Measurements from ENCODE around the gene ZNF730.
"Not testable (repeated sequence)": the region's sequence is repeated elsewhere in the genome, so short reads cannot be mapped to it uniquely, and the experiment has no call there.

The ZNF730 gene

DNA sequence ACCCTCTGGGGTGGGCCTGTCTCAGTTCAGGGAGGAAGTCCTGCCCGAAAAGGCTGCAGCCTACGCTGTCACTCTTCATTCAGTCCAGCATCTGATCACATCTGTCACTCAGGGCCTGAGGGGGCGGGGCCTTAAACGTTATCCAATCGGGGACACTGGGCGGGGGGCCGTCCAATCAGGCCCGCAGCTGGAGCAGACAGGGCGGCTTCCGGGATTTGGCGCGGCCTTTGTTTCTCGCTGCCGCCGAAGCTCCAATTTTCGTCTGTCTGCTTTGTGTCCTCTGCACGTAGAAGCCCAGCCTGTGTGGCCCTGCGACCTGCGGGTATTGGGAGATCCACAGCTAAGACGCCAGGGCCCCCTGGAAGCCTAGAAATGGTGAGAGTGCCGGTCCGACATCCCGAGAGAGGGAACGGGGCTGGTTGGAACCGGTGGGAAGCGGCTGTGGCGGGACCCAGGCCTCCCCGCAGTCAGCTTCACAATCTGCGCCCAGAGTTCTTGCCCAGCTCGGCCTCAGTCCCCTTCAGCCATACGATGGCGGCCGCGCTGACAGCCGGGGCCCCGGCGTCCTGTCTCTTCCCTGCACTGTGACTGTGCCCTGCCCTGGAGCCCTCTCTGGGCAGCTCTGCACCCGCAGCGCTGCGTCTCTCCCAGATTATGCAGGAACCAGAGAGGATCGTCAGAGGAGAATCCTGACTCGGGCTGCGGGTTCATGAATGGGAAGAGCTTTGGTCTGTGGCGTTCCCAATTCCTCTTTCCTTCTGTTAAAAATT, at the start of gene ZNF730:
Gene ZNF730, plus strand, starts transcription at position 224 of the 770 bp plus-strand sequence. Its CDS starts 149 bp downstream, at position 373.
- DNase-seq (ENCODE audit: low read depth in 2 of 2) = peak; percentile 33 to 41

DNA sequence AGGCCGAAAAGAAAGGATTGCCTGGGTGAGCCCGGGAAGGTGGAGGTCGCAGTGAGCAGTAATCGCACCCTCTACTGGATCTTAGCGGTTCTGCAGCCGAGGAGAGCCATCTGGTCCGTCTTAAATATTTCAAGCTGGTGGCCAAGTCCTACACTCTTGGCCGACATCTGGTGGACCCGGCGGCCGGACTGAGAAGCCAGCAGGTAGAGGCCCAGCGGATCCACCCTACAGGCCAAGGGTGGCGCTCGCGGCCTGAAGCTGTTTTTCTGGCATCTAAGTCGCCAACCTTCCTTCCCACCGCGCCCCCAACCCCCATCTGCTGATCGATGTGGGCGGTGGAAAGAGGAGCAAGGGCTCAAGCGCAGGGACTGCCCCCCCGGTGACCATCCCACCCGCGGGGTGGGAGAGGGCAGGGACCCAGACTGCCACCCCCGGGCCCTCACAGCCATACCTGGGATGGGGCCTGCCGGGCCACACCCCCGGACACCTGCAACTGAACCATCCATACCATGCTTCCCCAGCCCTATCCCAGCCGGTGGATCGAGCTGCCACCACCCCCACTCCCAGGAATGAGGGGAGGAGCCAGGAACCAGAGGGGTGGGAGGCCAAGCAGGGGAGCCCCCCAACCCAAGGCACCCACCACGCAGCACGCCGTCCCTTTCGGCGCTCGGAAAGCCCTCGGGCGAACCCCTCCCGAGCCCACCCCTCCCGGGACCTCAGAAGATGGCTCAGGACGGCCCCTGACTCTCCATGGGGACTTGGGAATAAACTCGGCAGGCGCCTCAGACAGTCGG, 46.3 kb upstream of the ZNF730 start:
- no peak for DNase-seq (ENCODE audit: low read depth in 2 of 2)

DNA sequence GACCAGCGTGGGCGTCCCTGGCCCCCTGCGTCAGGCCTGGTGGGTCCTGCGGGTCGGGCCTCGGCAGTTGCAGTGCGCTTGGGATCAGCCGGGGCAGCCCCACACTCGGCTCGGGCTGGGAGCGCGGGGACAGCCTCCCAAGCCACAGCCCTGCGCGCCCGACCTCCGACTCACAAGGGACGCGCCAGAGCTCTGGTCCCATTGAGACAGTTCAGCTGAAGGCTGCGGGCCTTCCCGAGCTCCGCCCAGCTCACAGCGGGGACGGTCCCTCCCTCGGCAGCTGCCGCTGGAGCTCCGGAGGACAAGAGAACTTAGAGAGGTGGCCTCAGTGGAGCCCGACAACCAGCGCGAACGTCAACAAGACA, 45.7 kb upstream of the ZNF730 start:
- DNase-seq (ENCODE audit: low read depth in 2 of 2) = no peak

DNA sequence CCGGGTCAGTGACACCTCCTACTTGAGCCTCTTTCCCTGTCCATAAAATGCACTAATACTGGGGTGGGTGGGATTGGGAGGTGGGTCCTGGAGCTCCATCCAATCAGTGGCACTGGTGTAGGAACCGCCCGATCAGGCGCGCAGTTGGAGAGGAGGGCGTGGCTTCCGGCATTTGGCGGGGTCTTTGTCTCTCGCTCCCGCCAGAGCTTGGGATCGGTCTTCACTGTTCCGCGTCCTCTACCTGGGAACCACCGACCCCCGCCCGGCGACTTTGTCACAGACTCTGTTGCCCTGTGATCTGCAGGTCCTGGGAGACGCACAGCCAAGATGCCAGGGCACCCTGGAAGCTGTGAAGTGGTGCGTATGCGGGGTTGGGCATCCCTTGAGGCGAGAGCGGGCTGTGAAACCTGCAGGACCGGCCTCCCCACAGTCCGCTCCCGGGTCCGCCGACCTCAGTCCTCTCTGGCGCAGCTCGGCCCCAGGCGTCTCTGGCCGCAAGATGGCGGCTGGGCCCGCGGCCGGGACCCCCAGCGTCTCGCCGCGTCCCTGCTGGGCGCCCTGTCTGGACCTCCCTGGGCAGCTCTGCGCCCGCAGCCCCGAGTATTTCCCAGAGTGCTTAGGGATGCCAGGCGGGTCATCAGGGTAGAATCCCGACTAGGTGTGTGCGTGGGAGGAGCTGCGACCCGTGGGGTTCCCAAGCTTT, 41.6 kb upstream of the ZNF730 start:
- peak; percentile 34 to 43 for DNase-seq (ENCODE audit: low read depth in 2 of 2)

DNA sequence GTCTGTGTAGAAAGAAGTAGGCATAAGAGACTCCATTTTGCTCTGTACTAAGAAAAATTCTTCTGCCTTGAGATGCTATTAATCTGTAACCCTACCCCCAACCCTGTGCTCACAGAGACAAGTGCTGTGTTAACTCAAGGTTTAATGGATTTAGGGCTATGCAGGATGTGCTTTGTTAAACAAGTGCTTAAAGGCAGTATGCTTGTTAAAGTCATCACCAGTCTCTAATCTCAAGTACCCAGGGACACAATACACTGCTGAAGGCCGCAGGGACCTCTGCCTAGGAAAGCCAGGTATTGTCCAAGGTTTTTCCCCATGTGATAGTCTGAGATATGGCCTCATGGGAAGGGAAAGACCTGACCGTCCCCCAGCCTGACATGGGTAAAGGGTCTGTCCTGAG, 39.0 kb upstream of the ZNF730 start:
- not testable (repeated sequence) for DNase-seq (ENCODE audit: low read depth in 2 of 2)

DNA sequence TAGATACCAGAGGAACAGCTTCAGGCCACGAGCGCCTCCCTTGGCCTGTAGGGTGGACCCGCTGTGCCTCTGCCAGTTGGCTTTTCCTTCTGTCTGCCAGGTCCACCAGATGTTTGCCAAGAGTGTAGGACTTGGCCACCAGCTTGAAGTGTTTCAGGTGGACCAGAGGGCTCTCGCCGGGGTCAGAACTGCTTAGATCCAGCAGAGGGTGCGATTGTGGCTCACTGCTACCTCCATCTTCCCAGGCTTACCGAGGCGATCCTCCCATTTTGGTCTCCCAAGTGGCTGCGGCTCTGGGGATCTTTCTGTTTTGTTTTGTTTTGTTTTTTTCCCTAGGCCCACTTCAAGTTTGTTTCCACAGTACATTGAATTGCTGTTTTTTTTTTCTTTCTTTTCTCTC, 23.0 kb upstream of the ZNF730 start:
- DNase-seq (ENCODE audit: low read depth in 2 of 2) = no peak

DNA sequence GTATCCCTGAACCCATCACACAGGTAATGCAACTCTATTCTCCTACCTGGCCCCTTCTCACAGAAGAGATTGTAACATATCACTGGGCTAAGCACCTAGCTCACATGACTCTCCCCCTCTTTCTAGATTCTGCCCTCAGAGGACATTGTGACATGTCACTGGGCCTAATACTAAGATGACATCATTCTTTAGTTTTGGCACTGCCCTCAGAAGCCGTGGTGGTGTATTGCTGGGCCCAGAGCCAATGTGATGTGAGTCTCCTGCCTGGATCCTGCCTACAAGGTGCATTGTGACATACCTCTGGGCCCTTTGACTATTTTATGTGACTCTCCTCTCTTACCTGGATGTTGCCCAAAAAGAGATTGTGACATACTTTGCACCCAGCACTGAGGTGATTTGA, 21.4 kb upstream of the ZNF730 start:
- no peak for DNase-seq (ENCODE audit: low read depth in 2 of 2)

DNA sequence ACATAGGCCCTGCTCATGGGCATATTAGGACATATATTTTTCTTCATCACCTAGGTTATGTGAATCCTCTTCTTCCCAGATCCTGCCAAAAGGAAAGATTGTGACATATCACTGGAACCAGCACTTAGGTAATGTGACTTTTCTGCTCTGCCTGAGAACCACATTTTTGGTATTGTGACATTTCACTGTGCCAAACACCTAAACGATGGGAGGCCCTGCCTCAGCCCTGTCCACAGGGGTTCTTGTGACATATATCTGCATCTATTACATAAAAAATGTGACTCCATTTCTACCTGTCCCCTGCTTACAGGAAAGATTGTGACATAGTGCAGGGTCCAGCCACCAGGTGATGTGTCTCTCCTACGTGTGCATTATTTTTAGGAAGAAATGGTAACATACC, 18.5 kb upstream of the ZNF730 start:
- DNase-seq (ENCODE audit: low read depth in 2 of 2) = no peak

DNA sequence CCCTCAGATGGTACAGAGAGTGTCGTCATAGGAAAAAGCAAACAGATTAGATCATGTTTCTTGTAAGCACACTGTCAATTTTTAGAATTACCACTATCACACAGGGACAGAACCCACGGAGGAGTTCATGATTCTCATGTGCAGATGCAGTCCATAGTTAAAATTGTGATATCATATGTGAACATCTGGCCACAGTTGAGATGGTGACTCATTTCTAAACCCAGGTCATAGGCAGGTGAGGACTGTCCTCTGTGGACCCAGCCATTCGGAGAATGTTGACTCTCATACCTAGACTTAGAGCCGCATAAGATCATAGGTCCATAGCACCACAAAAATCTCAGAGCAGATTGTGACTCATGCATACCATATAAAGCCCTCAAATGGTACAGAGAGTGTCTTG, 17.8 kb upstream of the ZNF730 start:
- DNase-seq (ENCODE audit: low read depth in 2 of 2) = no peak

DNA sequence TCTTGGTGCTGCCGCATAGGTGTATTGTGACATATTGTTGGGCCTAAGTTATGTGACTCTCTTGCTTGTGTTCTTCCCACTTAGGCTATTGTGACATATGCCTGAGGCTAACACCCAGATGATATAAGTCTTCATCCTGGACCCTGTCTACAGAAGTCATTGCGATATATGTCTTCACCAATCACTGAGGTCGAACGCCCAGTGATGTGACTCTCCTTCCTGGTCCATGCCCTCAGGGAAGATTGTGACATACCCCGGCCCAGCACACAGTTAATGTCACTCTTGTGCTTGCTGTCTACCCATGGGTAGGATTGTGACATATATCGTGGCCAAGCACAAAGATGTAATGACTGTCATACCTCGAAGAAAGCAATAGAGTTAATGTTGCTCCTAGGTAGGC, 16.9 kb upstream of the ZNF730 start:
- no peak for DNase-seq (ENCODE audit: low read depth in 2 of 2)

DNA sequence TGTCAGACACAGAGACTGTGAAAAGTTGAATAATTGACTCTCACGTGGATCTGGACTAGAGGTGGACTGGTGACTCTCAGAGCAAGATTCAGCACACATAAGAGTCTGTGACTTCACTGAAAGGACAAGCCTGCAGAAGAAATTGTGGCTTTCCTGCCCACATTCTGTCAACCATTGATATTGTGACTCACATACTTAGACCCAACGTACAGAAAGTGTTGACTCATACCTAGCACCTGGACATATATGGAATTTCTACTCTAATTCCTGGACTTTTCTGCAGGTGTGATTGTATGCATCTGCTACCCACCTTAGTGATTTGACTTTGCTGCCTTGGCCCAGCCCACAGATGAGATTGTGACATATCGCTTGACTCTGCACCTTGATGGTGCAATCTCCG, 15.6 kb upstream of the ZNF730 start:
- no peak for DNase-seq (ENCODE audit: low read depth in 2 of 2)

DNA sequence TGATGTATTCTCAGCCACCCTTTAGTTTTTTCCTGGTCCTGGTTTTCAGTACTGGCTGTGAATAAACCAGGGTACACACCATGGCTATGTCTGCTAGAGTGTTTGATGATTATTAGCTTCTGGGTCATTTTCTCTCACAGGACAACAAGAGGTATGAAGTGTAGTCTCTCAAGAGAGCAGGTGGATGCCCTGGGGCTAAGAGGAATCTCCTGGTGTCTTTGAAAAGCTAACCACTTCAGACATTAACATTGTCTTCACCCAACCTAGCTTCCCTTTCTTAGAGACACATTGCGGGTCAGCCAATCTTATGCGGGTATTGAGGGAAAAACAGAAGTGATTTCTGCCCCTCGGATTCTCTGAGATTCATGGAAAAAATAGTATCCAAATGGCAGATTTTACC, 1.6 kb downstream of the ZNF730 start:
- no peak for DNase-seq (ENCODE audit: low read depth in 2 of 2)

DNA sequence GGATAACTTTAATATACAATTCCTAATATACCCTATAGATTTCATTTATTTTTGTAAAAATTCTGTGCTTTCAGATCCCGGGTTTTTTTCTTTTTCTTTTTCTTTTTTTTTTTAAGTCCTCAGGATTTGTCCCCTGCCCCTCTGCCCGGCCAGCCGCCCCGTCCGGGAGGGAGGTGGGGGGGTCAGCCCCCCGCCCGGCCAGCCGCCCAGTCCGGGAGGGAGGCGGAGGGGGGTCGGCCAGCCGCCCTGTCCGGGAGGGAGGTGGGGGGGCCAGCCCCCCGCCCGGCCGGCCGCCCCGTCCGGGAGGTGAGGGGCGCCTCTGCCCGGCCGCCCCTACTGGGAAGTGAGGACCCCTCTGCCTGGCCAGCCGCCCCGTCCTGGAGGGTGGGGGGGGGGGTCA, 17.4 kb downstream of the ZNF730 start:
- not testable (repeated sequence) for DNase-seq (ENCODE audit: low read depth in 2 of 2)

DNA sequence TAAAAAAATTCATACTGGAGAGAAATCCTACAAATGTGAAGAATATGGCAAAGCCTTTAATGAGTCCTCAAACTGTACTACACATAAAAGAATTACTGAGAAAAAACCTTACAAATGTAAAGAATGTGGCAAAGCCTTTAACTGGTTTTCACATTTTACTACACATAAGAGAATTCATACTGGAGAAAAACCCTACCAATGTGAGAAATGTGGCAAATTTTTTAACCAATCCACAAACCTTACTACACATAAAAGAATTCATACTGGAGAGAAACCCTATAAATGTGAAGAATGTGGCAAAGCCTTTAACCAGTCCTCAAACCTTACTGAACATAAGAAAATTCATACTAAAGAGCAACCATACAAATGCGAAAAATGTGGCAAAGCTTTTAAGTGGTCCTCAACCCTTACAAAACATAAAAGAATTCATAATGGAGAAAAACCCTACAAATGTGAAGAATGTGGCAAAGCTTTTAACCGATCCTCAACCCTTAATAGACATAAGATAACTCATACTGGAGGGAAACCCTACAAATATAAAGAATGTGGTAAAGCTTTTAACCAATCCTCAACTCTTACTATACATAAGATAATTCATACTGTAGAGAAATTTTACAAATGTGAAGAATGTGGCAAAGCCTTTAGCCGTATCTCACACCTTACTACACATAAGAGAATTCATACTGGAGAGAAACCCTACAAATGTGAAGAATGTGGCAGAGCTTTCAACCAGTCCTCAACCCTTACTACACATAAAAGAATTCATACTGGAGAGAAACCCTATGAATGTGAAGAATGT, 29.0 kb downstream of the ZNF730 start:
- no peak for DNase-seq (ENCODE audit: low read depth in 2 of 2)

DNA sequence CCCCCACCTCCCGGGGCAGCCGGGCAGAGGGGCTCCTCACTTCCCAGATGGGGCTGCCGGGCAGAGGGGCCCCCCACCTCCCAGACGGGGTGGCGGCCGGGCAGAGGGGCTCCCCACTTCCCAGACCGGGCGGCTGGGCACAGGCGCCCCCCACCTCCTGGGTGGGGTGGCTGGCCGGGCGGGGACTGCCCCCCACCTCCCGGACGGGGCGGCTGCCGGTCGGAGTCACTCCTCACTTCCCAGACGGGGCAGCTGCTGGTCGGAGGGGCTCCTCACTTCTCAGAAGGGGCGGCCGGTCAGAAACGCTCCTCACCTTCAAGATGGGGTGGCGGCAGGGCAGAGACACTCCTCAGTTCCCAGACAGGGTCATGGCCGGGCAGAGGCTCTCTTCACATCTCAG, 43.9 kb downstream of the ZNF730 start:
- DNase-seq (ENCODE audit: low read depth in 2 of 2) = no peak

DNA sequence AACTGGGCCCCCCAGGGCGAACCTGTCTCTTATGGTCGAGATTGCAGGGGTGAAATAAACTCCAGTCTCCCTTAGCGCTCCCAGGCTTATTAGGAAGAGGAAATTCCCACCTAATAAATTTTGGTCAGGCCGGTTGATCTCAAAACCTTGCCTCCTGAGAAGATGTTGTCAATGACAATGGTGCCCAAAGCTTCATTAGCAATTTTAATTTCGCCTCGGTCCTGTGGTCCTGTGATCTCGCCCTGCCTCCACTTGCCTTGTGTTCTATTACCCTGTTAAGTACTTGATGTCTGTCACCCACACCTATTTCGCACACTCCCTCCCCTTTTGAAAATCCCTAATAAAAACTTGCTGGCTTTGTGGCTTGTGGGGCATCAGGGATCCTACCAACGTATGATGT, 51.5 kb downstream of the ZNF730 start:
- DNase-seq (ENCODE audit: low read depth in 2 of 2) = not testable (repeated sequence)

DNA sequence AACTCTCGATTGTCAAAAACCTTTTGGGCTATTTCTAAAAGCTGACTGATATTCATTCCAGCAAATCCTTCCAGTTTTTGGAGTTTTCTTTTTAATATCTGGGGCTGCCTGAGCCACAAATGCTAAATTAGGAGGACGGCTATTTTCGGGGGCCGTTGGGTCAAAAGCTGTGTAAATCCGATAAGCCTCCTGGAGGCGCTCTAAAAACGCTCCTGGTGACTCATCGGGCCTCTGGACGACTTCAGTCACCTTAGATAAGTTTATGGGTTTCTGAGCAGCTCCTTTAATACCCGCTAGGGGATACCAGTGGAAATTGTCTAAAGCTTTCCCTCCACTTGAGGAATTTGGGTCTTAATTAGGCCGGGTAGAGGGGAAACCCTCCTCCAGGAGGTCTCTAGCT, 66.4 kb downstream of the ZNF730 start:
- DNase-seq (ENCODE audit: low read depth in 2 of 2) = no peak

DNA sequence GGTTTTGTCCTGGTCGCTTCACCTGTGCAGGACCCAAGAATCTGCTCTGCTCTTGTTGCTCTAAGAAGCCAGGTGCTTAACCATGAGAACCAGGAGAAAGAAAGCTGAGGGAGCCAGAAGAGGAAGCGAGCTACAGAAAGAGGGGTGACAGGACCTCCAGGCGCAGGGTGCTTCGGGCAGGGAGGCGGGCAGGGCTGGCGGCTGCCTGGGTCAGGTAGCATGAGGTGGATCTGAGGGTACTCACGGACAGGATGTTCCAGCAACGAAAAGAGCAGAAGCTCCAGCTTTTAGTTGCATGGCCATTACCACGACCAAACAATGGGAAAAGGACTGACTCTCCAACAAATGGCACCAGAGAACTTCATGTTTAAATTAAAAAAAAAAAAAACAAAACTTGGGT, 73.5 kb downstream of the ZNF730 start:
- no peak for DNase-seq (ENCODE audit: low read depth in 2 of 2)
